Stimulated activated CD8-positive, alpha-beta memory T cell treated with anti-CD3 and anti-CD28 coated beads, Interleukin-2, amount 100 ng/mL, for 48 hours (primary cell): ENCODE results near the gene MTO1.
"Not testable (repeated sequence)": the region's sequence is repeated elsewhere in the genome, so short reads cannot be mapped to it uniquely, and the experiment has no call there.

Experiments used
- DNase-seq, 2 donors: peaks; one replicate each; pipeline ENCODE4 v3.0.0-alpha.2; 2020; ENCODE audit warnings: low read depth in 2 of 2

The MTO1 gene

GRCh38 chr6:73525546-73526330 lies 64.2 kb downstream of the MTO1 start:
- no peak for DNase-seq

- DNase-seq: no peak
Observed at GRCh38 chr6:73528897-73529296, 67.4 kb downstream of the MTO1 start.

GRCh38 chr6:73532293-73532692 lies 70.8 kb downstream of the MTO1 start:
- no peak for DNase-seq

GRCh38 chr6:73534628-73535027 lies 73.1 kb downstream of the MTO1 start:
- DNase-seq: no peak

GRCh38 chr6:73537677-73538076 lies 76.1 kb downstream of the MTO1 start:
- DNase-seq: no peak

GRCh38 chr6:73538116-73538779 lies 76.7 kb downstream of the MTO1 start:
- DNase-seq: no peak

- not testable (repeated sequence) for DNase-seq
Observed at GRCh38 chr6:73542481-73542880, 80.9 kb downstream of the MTO1 start.

- DNase-seq: no peak
Observed at GRCh38 chr6:73542891-73543290, 81.4 kb downstream of the MTO1 start.

- no peak for DNase-seq
Observed at GRCh38 chr6:73547036-73547435, 85.5 kb downstream of the MTO1 start.

GRCh38 chr6:73548458-73549446 lies 87.2 kb downstream of the MTO1 start:
- DNase-seq: no peak

- not testable (repeated sequence) for DNase-seq
Observed at GRCh38 chr6:73551115-73551514, 89.6 kb downstream of the MTO1 start.

GRCh38 chr6:73555380-73555949 lies 93.9 kb downstream of the MTO1 start:
- DNase-seq: not testable (repeated sequence)

- DNase-seq: no peak
Observed at GRCh38 chr6:73556836-73557235, 95.3 kb downstream of the MTO1 start.
